HepG2 (cell line): ENCODE results near the gene CXCL17. TPM values are rescaled to one million over a fixed set of nuclear protein-coding genes. Genes with fewer than 3 reads are reported as not detected.
A peak's percentile ranks its signal among the peaks of the same experiment; 100 is the strongest.

Experiments used
- ATF2 ChIP-seq: sonication (generic); formaldehyde crosslinking; IDR thresholded peaks from 2 replicates; pipeline ENCODE4 v1.4.0; 2020; ENCODE audit warnings: missing genetic modification reagents
- EP300 ChIP-seq, 3 experiments: sonication (generic) in 1 of 3; formaldehyde crosslinking in 1 of 3; IDR thresholded peaks; 2 replicates each; pipeline versions ENCODE4 v1.5.1 to v1.6.1; 2011 to 2020; ENCODE audit warnings: low read depth in 2 of 3, low read length in 2 of 3, borderline replicate concordance in 1 of 3, improper control_type of control experiment in 1 of 3, mild to moderate bottlenecking in 1 of 3, missing genetic modification reagents in 1 of 3, moderate library complexity in 1 of 3
- ETV5 ChIP-seq: IDR thresholded peaks from 2 replicates; pipeline ENCODE4 v1.6.1; 2018; ENCODE audit warnings: missing biosample characterization, missing genetic modification reagents, inconsistent platforms, borderline replicate concordance
- GFI1 ChIP-seq: sonication (generic); formaldehyde crosslinking; IDR thresholded peaks from 2 replicates; pipeline ENCODE4 v1.5.0; 2020; ENCODE audit warnings: missing genetic modification reagents, mild to moderate bottlenecking, borderline replicate concordance
- GMEB1 ChIP-seq: sonication (generic); formaldehyde crosslinking; IDR thresholded peaks from 2 replicates; pipeline ENCODE4 v1.5.1; 2020; ENCODE audit warnings: missing genetic modification reagents, mild to moderate bottlenecking, borderline replicate concordance
- GPN1 ChIP-seq: sonication (generic); formaldehyde crosslinking; IDR thresholded peaks from 2 replicates; pipeline ENCODE4 v1.5.1; 2020; ENCODE audit warnings: missing genetic modification reagents, borderline replicate concordance
- KAT8 ChIP-seq: IDR thresholded peaks from 2 replicates; pipeline ENCODE4 v1.6.1; 2016; ENCODE audit warnings: missing genetic modification reagents, missing compliant biosample characterization
- KDM1A ChIP-seq: IDR thresholded peaks from 2 replicates; pipeline ENCODE4 v1.6.1; 2016; ENCODE audit warnings: missing compliant biosample characterization
- MIXL1 ChIP-seq: IDR thresholded peaks from 2 replicates; pipeline ENCODE4 v1.6.1; 2016
- POLR2AphosphoS5 ChIP-seq: IDR thresholded peaks from 2 replicates; pipeline ENCODE4 v1.6.1; 2012; ENCODE audit warnings: low read depth, low read length
- SP1 ChIP-seq, 2 experiments: fragments of 450-650 bp in 1 of 2; sonication (generic) in 1 of 2; formaldehyde crosslinking in 1 of 2; IDR thresholded peaks; 2 replicates each; pipeline versions ENCODE4 v1.4.0 to v1.6.1; 2016 to 2020; ENCODE audit warnings: missing genetic modification reagents in 1 of 2
- TGIF2 ChIP-seq: IDR thresholded peaks from 2 replicates; pipeline ENCODE4 v1.6.1; 2016; ENCODE audit warnings: control low read depth, missing compliant biosample characterization
- TIGD3 ChIP-seq: sonication (generic); formaldehyde crosslinking; IDR thresholded peaks from 2 replicates; pipeline ENCODE4 v1.5.1; 2020; ENCODE audit warnings: mild to moderate bottlenecking, missing genetic modification reagents, borderline replicate concordance
- ZBTB3 ChIP-seq: sonication (generic); formaldehyde crosslinking; IDR thresholded peaks from 2 replicates; pipeline ENCODE4 v1.4.0; 2020; ENCODE audit warnings: low read depth, mild to moderate bottlenecking, moderate library complexity, missing genetic modification reagents, borderline replicate concordance
- ZBTB33 ChIP-seq: sonication (generic); formaldehyde crosslinking; IDR thresholded peaks from 2 replicates; pipeline ENCODE4 v1.4.0; 2020; ENCODE audit warnings: missing genetic modification reagents
- ZC3H4 ChIP-seq: sonication (generic); formaldehyde crosslinking; IDR thresholded peaks from 2 replicates; pipeline ENCODE4 v1.4.0; 2020; ENCODE audit warnings: missing genetic modification reagents, borderline replicate concordance
- ZKSCAN1 ChIP-seq: fragments of 150-350 bp; IDR thresholded peaks from 2 replicates; pipeline ENCODE4 v1.6.1; 2014; ENCODE audit warnings: low read length
- ZNF124 ChIP-seq: sonication (generic); formaldehyde crosslinking; IDR thresholded peaks from 2 replicates; pipeline ENCODE4 v1.4.0; 2020; ENCODE audit warnings: missing genetic modification reagents
- ZNF335 ChIP-seq: sonication (generic); formaldehyde crosslinking; IDR thresholded peaks from 2 replicates; pipeline ENCODE4 v1.4.0; 2020; ENCODE audit warnings: missing genetic modification reagents
- ZNF367 ChIP-seq: sonication (generic); formaldehyde crosslinking; IDR thresholded peaks from 2 replicates; pipeline ENCODE4 v1.4.0; 2020; ENCODE audit warnings: missing genetic modification reagents, borderline replicate concordance
- ZNF562 ChIP-seq: sonication (generic); formaldehyde crosslinking; IDR thresholded peaks from 2 replicates; pipeline ENCODE4 v1.8.0; 2022; ENCODE audit warnings: missing genetic modification reagents, borderline replicate concordance
- ZNF709 ChIP-seq: sonication (generic); formaldehyde crosslinking; IDR thresholded peaks from 2 replicates; pipeline ENCODE4 v1.5.0; 2020; ENCODE audit warnings: mild to moderate bottlenecking, missing genetic modification reagents
- ZNF724P ChIP-seq: sonication (generic); formaldehyde crosslinking; IDR thresholded peaks from 2 replicates; pipeline ENCODE4 v1.8.0; 2022; ENCODE audit warnings: missing genetic modification reagents, borderline replicate concordance
- polyA plus RNA-seq, 8 experiments: library from polyadenylated mRNA; depleted of rRNA in 3 of 8; stranded (reverse) in 7 of 8; unstranded in 1 of 8; fragments of >200 nt; fragmentation: Illumina TruSeq in 4 of 8; extraction: Trizol in 4 of 8; gene quantifications; 2 replicates each; pipeline versions ENCODE4 v1.2.1 to v1.2.3, GENCODE V29; 2011 to 2016; ENCODE audit warnings: low read depth in 4 of 8, missing spikeins in 1 of 8, mixed read lengths in 1 of 8; ENCODE audit not compliant: insufficient read depth in 1 of 8
- total RNA-seq, 5 experiments: library from RNA; depleted of rRNA; stranded (reverse); fragments of >200 nt; fragmentation: Illumina TruSeq; extraction: Trizol; gene quantifications; 2 replicates each; pipeline ENCODE4 v1.2.3, GENCODE V29; 2016; ENCODE audit warnings: low read depth in 1 of 5

The CXCL17 gene
- total and polyA plus RNA-seq, 2 of the 13 experiments (the other 11 are each of a cell fraction or from before 2014, with no cell fraction given), result 0.12 TPM; not detected in 1

- TF ChIP-seq GMEB1 (CRISPR knock-in tag) (peak; percentile 52; the same call in 1 of the 2 replicates), ZNF709 (0 out of 2 replicates have a peak, but pooled peaks have one; percentile 28), TGIF2 (CRISPR knock-in tag) (no peak), MIXL1 (CRISPR knock-in tag) (peak; percentile 43; the same call in 1 of the 2 replicates), SP1 (IDR thresholded peaks at IDR 0.05) (no peak), SP1 (CRISPR knock-in tag; IDR thresholded peaks at IDR 0.05) (no peak), ZNF367 (CRISPR knock-in tag) (no peak), ZKSCAN1 (no peak), ZNF124 (peak; percentile 64; the same call in 1 of the 2 replicates), ETV5 (peak; percentile 51; the same call in 1 of the 2 replicates), ZC3H4 (no peak), TIGD3 (CRISPR knock-in tag) (no peak), KAT8 (peak; percentile 68), ZNF562 (CRISPR knock-in tag) (no peak), ZBTB33 (CRISPR knock-in tag) (peak; percentile 52; the same call in 1 of the 2 replicates), ZNF724P (CRISPR knock-in tag) (0 out of 2 replicates have a peak, but pooled peaks have one; percentile 52), ZNF335 (CRISPR knock-in tag) (peak; percentile 72; the same call in 1 of the 2 replicates), GPN1 (no peak), GFI1 (CRISPR knock-in tag) (0 out of 2 replicates have a peak, but pooled peaks have one; percentile 27), ZBTB3 (CRISPR knock-in tag) (no peak), KDM1A (0 out of 2 replicates have a peak, but pooled peaks have one; percentile 37), ATF2 (CRISPR knock-in tag) (peak; percentile 74), POLR2AphosphoS5 (no peak), EP300 (IDR thresholded peaks at IDR 0.05; ENCODE audit: low read depth in 2 of 2, low read length in 2 of 2) (peak; percentile 50 to 80; a peak in 2 of 4 replicates), EP300 (CRISPR knock-in tag; IDR thresholded peaks at IDR 0.05; ENCODE audit: borderline replicate concordance) (peak; percentile 91)
Observed at GRCh38 chr19:42433503-42434260, 9.1 kb downstream of the CXCL17 start (continued).
